LNCaP clone FGC (cell line): ENCODE results near the gene FAM118A.

Experiments used
- DNase-seq: peaks from one replicate; pipeline ENCODE4 v3.0.0-alpha.2; 2011; ENCODE audit warnings: low read depth
- H3K4me3 ChIP-seq: 2 replicates; pipeline ENCODE4 v1.5.1; 2011; ENCODE audit warnings: mild to moderate bottlenecking, low read depth, low read length, control low read depth
- CTCF ChIP-seq: IDR thresholded peaks from 2 replicates; pipeline ENCODE4 v1.5.1; 2012; ENCODE audit warnings: mild to moderate bottlenecking; ENCODE audit not compliant: control insufficient read depth, insufficient read depth; ENCODE audit errors: extremely low read depth

Gene FAM118A

GRCh38 chr22:45336971-45337431, 27.3 kb downstream of the FAM118A start:
- no peak for TF ChIP-seq CTCF
- DNase-seq: peak; percentile 89
- peak overlapping the region; percentile 27 for H3K4me3 ChIP-seq

GRCh38 chr22:45337536-45337935, 27.8 kb downstream of the FAM118A start:
- no peak for DNase-seq
- no peak overlapping the region for H3K4me3 ChIP-seq
- TF ChIP-seq CTCF: no peak

- no peak for DNase-seq
- no peak overlapping the region for H3K4me3 ChIP-seq
- no peak for TF ChIP-seq CTCF
Measured at GRCh38 chr22:45338795-45339194, 29.1 kb downstream of the FAM118A start.

GRCh38 chr22:45340323-45340722, 30.6 kb downstream of the FAM118A start:
- no peak for DNase-seq
- no peak for TF ChIP-seq CTCF
- no peak overlapping the region for H3K4me3 ChIP-seq

GRCh38 chr22:45341498-45341897, 31.8 kb downstream of the FAM118A start:
- DNase-seq: no peak
- no peak for TF ChIP-seq CTCF
- H3K4me3 ChIP-seq: no peak overlapping the region

- no peak for DNase-seq
- TF ChIP-seq CTCF: no peak
- H3K4me3 ChIP-seq: no peak overlapping the region
Measured at GRCh38 chr22:45343143-45343542, 33.4 kb downstream of the FAM118A start.

GRCh38 chr22:45344334-45344733, 34.6 kb downstream of the FAM118A start:
- H3K4me3 ChIP-seq: no peak overlapping the region
- DNase-seq: no peak
- no peak for TF ChIP-seq CTCF
